HG03342 (cell line): ENCODE data around the gene GPR26.

ENCODE experiments used
- ATAC-seq: cut with Tn5 transposase; IDR thresholded peaks from one replicate; pipeline ENCODE4 v1.9.1; 2021; ENCODE audit warnings: mild to moderate bottlenecking, moderate library complexity; ENCODE audit not compliant: unreplicated experiment

The GPR26 gene, protein sequence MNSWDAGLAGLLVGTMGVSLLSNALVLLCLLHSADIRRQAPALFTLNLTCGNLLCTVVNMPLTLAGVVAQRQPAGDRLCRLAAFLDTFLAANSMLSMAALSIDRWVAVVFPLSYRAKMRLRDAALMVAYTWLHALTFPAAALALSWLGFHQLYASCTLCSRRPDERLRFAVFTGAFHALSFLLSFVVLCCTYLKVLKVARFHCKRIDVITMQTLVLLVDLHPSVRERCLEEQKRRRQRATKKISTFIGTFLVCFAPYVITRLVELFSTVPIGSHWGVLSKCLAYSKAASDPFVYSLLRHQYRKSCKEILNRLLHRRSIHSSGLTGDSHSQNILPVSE

DNA sequence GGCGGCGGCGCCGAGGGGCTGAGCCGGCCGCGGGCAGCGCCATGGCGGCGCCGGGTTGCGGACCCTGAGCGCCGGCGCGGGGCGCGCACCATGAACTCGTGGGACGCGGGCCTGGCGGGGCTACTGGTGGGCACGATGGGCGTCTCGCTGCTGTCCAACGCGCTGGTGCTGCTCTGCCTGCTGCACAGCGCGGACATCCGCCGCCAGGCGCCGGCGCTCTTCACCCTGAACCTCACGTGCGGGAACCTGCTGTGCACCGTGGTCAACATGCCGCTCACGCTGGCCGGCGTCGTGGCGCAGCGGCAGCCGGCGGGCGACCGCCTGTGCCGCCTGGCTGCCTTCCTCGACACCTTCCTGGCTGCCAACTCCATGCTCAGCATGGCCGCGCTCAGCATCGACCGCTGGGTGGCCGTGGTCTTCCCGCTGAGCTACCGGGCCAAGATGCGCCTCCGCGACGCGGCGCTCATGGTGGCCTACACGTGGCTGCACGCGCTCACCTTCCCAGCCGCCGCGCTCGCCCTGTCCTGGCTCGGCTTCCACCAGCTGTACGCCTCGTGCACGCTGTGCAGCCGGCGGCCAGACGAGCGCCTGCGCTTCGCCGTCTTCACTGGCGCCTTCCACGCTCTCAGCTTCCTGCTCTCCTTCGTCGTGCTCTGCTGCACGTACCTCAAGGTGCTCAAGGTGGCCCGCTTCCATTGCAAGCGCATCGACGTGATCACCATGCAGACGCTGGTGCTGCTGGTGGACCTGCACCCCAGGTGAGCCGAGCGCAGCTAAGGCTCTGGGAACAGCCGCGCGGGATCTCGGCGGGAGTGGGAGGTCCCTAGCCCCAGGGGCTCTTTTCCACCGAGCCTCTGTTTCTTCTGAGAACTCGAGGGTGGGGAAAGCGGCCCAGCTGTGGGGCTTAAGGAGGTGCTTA is at the start of gene GPR26:
GPR26 (plus strand) TSS at position 38 of the 919 bp plus-strand sequence; CDS start at position 91, 53 bp downstream.
- ATAC-seq = no peak

DNA sequence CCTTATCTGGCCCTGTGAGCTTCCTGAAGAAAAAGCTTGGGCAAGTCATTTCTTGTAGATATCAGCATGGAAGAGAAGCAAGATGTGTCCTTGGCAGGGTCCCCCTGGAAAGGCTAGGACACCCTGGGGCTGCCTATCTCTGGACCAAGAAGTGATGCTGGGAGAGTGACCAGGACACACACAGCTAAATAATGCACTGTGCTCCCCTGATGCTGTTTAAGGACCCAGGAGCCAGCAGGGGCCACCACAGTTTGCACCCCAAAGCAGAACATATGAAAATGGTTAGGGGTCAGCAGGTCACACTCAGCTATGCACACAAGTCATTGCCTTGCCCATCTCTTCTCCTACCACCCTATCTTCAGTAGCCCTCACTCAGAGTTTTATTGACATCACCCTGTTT is 47.9 kb upstream of the GPR26 start:
- ATAC-seq = no peak

DNA sequence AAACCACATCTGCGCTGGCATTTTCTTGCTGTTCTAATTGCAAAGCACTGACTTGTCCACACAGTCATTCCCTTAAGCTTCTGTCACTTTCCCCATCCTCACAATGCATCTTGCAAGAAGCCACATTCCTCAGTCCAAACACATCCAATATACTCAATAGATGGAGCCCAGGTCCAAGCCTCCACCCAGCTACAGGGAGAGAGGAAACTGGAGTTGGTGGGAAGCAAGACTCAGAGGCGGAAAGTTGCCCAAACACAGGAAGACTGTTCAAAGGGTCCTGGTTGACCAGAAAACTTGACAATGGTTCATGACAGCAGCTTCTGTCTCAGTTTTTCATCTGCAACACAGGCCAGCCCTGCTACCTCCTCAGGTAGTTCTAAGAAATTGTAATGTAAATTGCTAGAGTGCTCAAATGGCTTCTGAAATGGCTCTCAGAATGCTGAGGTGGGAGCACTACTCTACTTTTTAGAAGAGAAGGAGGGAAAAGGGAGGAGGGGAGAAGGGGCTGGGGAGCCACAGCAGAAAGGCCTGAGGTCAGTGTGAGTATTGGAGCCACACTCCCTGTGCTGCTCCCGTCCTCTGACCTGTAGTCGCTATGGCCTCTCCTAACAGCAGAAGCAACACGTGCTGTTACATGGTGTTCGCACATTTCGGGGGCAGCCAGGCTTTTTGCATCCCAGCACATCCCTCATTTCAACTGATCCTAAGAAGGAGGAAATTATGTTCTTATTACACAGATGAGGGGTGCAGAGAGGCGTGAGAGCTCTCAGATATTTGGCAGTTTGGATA is 46.9 kb upstream of the GPR26 start:
- ATAC-seq = no peak

DNA sequence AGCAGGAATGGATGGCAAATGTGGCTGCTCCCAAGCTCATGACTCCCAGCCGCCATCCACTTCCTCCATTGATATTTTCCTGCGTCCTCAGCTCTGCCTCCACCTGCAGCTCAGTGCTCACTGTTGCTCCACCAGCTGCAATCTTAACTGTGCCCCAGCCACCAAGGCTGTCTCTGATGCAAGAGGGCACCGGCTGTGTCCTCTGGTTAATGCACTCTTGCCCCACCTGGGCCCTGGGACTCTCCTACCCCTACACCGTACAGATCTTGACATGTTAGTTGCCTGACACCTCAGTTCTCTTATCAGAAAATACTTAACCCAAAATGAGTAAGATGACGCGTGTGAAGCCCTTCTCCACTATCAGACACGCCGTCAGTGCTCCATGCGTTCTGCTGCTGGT is 45.5 kb upstream of the GPR26 start:
- no peak for ATAC-seq

DNA sequence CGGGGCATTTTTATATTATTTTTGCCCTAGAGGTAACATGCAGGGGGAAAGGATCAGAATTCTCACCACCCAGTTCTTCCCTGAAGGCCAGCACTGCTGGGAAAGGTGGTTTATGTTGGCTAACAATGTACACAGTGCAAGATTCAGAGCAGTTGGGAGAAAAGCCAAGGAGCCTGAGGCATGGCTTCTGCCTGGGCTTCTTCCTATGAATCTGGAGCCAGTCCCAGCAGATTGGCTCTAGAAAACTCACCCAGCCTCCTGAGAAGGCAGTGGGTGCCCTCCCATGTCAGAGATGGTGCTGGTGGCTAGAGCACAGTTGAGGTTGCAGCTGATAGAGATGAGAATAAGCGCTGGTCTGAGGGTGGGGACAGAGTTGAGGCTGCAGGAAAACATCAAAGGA is 44.7 kb upstream of the GPR26 start:
- no peak for ATAC-seq

DNA sequence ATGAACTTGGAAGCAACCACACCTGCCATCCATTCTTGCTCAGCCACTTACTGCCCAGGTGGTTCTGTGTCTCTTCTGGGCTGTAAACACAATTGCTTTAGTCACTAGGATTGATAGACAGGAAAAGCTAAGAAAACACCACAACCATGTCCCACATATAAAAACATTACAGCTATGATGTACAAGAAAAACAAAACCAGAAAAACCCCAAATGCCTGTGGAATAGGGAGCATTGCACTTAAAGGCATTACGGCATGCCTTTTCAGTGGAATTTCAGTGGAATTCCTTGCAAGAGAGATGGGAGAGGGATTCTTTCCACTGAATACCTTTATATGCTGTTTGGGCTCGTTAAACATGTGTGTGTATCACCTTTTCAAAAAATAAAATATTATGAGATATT is 44.2 kb upstream of the GPR26 start:
- ATAC-seq = no peak

DNA sequence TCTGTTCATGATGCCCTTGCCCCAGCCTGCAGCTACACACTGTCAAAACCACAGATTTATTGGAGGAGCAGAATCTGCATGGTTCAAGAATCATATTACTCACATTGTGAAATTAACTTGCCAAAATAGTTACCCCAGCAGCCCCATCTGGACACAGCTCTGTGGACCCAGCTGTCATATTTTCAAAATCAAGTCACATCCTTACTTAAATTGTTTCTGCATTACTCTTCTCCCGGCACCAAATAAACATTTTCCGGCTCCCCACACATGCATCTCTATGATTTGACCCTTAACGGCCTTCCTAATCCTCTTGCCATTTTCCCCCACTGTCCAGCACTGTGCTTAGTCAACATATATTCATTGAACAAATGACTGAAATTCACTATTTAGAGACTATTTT is 43.8 kb upstream of the GPR26 start:
- no peak for ATAC-seq

DNA sequence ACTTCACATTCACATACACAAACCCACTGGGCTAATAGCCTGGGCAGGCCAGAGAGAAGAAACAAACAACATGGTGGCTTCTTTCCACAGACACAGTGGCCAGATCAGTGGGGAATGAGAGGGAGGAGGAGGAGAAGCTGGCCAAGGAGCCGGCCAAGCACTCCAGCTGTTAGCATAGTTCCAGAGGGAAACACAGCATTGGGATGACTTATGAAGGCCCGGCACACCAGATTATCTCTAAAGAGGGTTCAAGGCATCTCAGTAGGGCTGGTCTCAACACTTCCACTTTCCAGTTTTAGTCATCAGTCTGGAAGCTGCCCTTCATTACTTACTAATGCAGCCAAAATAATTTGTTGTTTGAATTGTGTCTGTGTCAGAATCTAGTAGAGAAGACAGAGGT is 42.1 kb upstream of the GPR26 start:
- no peak for ATAC-seq

DNA sequence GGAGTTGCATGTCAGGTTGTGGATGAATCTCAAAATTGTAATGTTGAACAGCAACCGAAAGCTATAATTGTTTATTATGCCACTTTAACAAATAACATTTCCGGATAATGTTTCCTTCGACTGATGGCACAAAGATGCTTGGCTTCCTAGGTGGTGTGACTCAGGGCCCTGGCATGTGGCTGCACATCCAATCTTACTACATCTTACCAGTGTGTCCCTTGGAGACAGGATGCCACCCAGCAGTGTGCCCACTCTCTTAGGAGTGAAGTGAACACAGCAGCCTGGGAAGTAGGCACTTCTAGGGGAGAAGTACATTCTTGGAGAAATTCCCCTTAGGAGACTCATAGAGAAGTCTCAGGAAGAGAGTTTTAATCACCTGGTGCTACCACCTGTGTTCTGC is 33.0 kb upstream of the GPR26 start:
- no peak for ATAC-seq

DNA sequence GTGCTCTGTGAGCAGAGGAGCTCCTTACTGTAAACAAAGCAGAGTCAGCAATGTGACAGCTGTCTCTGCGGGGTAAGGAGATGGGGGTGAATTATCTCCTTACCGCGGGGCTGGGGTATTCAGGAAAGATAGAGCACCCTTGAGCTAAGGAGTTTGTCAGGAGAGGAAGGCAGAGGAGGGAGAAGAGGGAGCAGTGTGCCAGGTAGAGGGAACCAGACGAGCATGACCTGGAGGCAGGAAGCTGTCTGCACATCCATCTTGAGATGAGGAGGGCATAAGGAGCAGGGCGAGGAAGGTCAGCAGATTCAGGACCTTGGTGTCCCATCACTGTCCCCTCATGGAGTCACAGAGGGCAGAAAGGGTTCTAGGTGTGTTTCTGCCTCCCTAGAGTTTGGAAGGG is 32.5 kb upstream of the GPR26 start:
- ATAC-seq = no peak

DNA sequence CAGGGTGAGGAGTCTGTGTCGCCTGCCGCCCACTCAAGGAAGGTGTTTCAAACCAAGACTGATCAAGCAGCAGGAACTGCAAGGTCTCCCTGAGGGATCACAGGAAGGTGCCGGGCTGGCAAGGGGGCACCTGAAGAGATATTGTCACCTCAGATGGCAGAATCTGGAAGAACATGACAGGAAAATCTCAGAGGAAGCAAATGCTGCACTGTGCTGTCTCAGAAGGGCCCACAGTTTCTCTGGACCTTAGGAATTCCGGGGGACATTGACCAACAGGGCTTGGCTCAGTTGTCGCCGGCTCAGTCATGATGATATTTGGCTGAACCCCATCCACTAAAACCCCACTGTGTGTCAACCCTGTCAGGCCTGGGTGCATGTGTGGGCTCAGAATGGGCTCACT is 31.9 kb upstream of the GPR26 start:
- ATAC-seq = no peak

DNA sequence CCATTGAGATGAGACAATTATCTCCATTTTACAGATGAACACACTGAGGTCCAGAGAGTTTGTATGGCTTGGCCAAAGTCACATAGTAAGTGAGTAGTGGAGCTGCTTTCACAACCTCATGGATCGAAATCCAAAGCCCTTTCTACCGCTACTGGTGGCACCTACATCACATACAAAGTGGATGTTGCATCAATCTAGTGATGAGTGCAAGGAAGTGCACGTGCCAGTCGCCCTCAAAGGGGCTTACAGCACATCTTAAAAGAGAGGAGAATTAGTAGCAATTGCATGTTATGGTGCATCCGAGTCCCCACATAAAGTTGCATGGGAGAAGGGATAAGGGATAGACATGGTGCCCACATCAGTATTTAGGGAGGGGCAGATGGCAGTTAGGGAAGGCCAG is 31.0 kb upstream of the GPR26 start:
- no peak for ATAC-seq

DNA sequence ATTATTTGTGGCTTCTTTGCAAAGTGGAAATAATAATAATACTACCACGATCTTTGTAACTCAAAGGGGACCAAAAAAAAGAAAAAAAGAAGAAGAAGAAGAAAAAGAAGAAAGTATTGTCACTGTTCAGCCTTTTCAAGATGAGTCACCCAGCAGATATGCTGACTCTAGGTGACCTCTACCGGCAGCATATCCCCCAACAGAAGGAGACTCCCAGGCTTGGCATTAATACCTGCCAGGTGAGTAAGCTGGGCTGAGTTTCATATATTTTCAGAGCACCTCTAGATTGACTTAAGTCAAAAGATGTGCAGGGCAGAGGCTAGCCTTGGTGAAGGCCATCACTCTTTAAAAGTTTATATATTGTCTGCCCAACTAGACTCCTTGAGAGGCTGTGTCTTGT is 30.4 kb upstream of the GPR26 start:
- no peak for ATAC-seq

DNA sequence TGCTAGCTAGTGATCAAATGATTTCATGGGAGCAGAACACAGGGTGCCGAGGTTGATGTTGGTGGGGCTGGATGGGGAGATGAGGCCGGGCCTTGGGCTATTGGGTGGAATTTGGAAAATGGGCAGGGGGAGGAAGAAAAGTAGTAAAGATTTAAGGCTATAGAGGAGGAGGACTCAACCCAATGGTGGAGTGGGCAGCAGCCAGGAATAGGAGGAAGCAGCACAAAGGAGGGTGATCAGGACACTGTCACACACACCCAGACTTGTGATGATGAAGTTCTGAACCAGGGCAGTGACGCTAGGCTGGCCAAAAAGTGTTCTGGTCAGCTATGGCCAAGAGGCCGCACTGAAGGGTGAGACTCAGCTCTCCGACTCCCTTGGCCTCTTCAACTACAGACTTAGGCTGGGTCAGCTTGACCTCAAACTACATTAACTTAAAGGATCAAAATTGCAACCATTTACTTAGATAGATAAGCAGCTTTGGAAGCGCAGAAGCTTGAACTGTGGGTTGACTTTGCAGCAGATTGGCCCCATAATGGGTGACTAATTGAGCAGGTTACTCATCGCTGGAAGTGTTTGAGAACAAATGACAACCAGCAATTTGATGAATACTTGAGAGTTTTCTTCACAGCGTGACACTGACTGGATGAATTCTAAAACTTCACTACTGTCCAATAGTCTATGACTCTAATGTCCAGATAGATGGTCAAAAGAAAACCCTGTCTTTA is 29.4 kb upstream of the GPR26 start:
- no peak for ATAC-seq

DNA sequence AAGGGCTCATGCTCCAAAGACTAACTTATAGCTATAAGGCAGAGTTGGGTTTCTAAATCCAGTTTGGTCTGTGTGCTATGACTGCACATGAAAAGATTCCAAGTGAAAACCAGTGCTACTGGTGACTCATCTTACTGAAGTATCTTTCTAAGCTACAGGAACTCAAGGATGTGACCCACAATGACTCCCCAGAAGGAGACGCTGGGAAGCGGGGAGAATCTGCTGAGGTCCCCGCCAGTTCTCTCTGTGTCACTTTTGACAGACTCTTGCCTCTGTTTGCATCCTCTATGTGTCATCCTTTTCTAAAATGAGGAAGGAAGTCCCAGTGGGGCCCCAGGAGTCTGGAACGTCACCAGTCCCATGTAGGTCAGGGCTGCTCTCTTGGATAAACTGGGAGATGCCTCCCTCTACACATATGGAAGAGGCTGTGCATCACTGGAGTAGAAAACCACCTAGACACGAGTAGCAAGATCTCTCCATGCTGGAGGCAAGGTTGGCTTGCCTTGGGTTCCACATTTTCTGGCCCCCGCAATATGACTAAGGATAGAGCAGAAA is 28.8 kb upstream of the GPR26 start:
- no peak for ATAC-seq

DNA sequence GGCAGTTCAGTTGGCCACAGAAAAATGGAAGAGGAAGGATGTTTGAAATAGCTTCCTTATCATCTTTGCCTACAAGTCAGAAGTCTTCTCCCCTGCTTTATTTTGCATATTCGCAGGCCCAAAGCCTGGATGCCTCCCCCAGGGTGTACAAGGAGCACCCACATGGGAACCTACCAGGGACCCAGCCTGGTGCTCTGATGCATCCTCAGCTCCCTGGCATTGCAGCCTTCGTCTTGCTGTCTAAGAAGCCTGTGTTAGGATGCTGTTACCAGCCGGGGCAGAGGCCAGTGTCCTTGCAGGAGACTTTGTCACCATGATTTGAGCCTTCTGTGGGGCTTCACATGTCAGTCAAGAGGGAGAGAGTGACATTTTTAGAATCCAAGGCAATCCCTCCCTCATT is 27.0 kb upstream of the GPR26 start:
- ATAC-seq = no peak

DNA sequence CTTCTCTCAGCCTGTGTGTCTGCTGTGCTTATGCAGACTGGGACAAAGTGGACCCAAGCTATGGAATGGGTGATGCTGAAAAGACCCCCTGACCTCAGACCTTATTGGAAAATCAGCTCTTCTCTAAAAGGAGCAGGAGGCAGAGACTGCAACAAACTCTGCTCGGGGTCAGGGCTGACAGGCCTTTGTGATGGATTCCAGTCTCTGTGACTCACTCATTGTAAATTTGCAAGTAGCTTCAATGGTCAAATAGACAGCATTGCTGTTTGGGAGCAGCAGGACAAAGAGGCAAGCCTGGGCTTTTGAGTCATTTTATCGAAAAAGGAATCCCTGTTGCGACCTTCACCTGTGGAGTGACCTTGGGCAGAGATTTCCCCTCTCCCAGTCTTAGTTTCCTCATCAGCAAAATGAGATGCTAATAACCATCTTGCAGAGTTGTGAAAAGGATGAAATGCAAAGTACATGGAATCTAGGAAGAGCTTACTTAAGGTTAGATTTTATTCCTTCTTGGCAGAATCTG is 26.1 kb upstream of the GPR26 start:
- ATAC-seq = no peak

DNA sequence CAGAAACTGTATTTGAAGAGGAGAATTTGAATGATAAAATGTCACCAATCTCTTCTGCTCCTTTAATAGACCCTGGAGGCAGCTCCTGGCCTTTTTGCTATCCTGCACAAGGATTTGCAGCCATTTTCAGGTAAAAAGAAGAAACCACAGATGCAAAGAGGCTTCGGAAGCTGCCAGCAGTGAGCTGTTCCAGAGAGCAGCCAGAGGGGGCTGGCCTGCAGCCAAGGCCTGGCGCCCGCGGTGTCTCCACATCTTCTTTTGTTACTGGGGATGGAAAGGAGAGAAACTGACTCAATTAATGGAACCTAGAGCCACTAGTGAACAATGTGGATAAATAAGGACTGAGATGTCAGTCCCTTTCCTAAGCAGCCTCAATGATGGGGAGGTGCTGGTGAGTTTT is 23.9 kb upstream of the GPR26 start:
- no peak for ATAC-seq

DNA sequence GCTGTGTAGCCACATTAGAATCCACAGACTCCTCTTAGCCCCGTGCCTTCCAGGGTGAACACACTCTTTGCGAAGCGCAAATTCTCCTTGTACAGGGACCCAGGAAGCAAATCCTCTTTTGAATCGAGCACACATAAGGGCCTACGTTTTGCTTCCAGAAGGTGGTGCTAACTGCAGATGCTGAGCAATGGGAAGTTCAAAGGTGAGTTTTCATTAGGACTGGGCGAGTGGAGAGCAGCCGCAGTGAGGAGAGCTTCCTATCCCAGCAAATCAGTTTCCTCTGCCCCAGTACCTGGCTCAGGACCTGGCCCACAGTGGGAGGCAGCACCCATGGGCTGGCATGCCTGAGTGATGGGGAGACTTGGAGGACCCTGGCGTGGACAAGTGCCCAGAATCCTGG is 23.5 kb upstream of the GPR26 start:
- ATAC-seq = no peak

DNA sequence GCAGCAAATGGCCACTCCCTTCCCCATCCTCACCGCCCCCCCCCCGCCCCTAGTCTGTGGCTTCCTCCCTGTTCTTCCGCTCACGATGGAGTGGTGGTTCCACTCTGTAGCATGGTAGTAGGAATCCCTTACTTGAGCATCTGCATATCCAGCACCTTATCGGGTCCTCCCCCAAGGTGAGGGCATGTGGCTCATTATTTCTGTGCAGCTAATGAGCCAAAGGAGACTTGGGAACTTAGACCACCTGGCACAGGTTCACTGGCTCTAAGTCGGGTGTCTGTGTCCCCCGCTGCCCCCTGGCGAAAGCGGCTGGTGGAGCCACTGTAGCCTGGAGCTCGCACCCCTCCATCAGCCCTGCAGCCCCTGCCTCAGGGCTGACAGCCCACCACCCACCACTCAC is 22.8 kb upstream of the GPR26 start:
- ATAC-seq = no peak
